Stomach smooth muscle (tissue), 2 donors: ENCODE results near the gene TULP3.
A peak's percentile ranks its signal among the peaks of the same experiment; 100 is the strongest.

Experiments
- H3K27ac ChIP-seq: one replicate; pipeline ENCODE4 v1.7.0; 2013; ENCODE audit warnings: mild to moderate bottlenecking, low read length, inconsistent platforms
- H3K27me3 ChIP-seq, 2 donors: one replicate each; pipeline ENCODE4 v1.7.0; 2013; ENCODE audit warnings: low read length in 2 of 2; ENCODE audit not compliant: insufficient read depth in 2 of 2, control insufficient read depth in 1 of 2
- H3K36me3 ChIP-seq, 2 donors: one replicate each; pipeline ENCODE4 v1.7.0; 2013; ENCODE audit warnings: low read length in 2 of 2; ENCODE audit not compliant: control insufficient read depth in 2 of 2, insufficient read depth in 2 of 2
- H3K4me1 ChIP-seq: one replicate; pipeline ENCODE4 v1.7.0; 2013; ENCODE audit warnings: low read length; ENCODE audit not compliant: control insufficient read depth, insufficient read depth
- H3K4me3 ChIP-seq, 2 donors: one replicate each; pipeline ENCODE4 v1.7.0; 2013; ENCODE audit warnings: low read length in 2 of 2
- H3K9ac ChIP-seq, 2 donors: one replicate each; pipeline ENCODE4 v1.7.0; 2013; ENCODE audit warnings: low read length in 2 of 2, mild to moderate bottlenecking in 1 of 2
- H3K9me3 ChIP-seq, 2 donors: one replicate each; pipeline ENCODE4 v1.7.0; 2013; ENCODE audit warnings: low read length in 2 of 2; ENCODE audit not compliant: control insufficient read depth in 2 of 2
- donor health status: healthy.
- donor health status: Pancreatic carcinoma.

The TULP3 gene

DNA sequence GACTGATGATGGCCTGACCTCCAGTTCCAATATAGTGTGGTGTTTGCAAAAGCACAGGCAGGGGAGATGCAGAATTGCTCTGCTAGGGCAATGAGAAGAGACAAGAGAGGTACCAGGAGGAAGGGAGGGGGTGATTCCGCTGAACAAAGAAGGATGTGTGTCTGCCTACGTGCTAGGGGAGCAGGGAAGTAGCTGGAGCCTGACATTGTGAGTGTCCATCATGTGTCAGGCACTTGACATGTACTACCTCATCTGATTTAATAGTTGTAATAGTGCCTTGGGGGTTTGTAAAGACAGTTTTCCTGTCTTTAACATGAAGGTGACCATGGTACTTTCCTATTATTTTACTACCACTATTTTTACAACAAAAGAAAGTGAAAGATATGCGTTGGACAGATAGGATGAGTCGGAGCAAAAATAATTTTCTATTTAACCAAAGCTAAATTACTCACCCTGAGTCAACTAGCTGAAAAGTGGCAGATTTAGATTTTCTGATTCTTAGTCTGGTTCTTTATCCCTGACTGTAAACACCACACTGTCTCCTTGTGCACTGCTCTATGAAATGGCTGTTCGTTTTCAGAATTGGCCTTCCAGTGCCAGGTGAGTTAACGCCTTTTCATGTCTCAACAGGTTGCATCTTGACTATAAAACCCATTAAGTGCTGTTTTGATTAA lies 34.8 kb downstream of the TULP3 start:
- Histone ChIP-seq H3K9me3 (no peaks in the 10 kb centered on the region), H3K4me1 (no peaks in the 10 kb centered on the region), H3K4me3 (no peak overlapping the region), H3K9ac (no peak overlapping the region), H3K36me3 (peaks cover 29 to 35% of the 10 kb centered on the region in 2 donors), H3K27ac (no peak overlapping the region), H3K27me3 (no peaks in the 10 kb centered on the region)

DNA sequence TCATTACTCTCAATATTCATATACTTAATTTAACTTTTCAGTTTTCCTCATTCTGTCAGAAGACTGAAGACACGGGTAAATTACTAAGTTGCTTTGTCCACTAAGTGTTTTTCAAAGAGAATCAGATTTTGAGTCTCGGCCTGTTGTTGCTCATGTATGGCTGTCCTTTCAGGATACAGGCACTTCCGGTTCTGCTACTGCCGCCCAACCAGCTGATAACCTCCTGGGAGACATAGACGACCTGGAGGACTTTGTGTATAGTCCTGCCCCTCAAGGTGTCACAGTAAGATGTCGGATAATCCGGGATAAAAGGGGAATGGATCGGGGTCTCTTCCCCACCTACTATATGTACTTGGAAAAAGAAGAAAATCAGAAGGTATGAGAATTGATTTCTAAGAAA lies 40.2 kb downstream of the TULP3 start:
- Histone ChIP-seq H3K27ac (no peak overlapping the region), H3K9me3 (no peaks in the 10 kb centered on the region), H3K4me1 (no peaks in the 10 kb centered on the region), H3K4me3 (no peak overlapping the region), H3K36me3 (peaks cover 28 to 36% of the 10 kb centered on the region in 2 donors), H3K9ac (no peak overlapping the region), H3K27me3 (no peaks in the 10 kb centered on the region)

DNA sequence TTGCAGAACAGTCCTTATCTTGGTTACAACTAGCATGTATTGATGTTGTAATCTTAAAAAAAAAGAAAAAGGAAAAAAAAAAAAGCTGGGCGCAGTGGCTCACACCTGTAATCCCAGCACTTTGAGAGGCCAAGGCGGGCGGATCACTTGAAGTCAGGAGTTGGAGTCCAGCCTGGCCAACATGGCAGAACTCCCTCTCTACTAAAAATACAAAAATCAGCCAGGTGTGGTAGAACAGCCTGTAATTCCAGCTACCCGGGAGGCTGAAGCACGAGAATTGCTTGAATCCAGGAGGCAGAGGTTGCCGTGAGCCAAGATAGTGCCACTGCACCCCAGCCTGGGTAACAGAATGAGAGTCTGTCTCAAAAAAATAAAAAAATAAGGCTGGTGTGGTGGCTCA lies 42.9 kb downstream of the TULP3 start:
- Histone ChIP-seq H3K36me3 (peaks cover 35 to 45% of the 10 kb centered on the region in 2 donors), H3K27ac (no peak overlapping the region), H3K9me3 (no peaks in the 10 kb centered on the region), H3K9ac (no peak overlapping the region), H3K4me3 (no peak overlapping the region), H3K27me3 (no peaks in the 10 kb centered on the region), H3K4me1 (no peaks in the 10 kb centered on the region)

DNA sequence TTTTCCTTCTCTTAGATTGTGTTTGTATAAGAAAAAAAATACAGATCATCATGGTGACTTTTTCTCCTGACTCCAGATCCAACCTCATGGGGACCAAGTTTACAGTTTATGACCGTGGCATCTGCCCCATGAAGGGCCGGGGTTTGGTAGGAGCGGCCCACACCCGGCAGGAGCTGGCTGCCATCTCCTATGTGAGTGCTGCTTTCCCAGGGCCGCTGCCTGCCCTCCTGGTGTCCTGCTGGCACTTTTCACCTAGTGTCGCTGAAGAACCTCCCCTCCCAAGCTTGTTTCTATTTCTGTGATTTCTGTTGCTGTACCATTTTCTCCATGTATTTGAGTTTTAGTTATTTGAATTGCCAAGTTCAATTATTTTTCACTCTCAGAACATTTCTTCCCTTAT lies 43.7 kb downstream of the TULP3 start:
- no peak overlapping the region for H3K4me3 ChIP-seq
- peaks cover 39 to 52% of the 10 kb centered on the region in 2 donors for H3K36me3 ChIP-seq

DNA sequence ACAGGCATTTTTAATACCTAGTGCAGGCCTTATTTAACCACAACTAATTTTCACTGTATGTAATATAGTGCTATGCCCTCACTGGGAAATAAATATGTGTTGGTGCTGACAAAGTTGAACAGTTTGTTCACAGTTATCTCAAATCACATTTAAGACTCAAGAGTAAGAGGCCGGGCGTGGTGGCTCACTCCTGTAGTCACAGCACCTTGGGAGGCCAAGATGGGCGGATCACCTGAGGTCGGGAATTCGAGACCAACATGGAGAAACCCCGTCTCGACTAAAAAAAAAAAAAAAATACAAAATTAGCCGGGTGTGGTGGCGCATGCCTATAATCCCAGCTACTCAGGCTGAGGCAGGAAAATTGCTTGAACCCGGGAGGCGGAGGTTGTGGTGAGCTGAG lies 45.6 kb downstream of the TULP3 start:
- Histone ChIP-seq H3K9ac (no peak overlapping the region), H3K9me3 (no peaks in the 10 kb centered on the region), H3K4me3 (no peak overlapping the region), H3K27me3 (no peaks in the 10 kb centered on the region), H3K36me3 (peaks cover 42 to 54% of the 10 kb centered on the region in 2 donors), H3K4me1 (no peaks in the 10 kb centered on the region), H3K27ac (no peak overlapping the region)

More for the DNA sequence above, 43.7 kb downstream of the TULP3 start:
- H3K4me1 ChIP-seq, result no peaks in the 10 kb centered on the region
- H3K9me3 ChIP-seq, result no peaks in the 10 kb centered on the region
- H3K9ac ChIP-seq, result no peak overlapping the region
- H3K27ac ChIP-seq, result no peak overlapping the region
- no peaks in the 10 kb centered on the region for H3K27me3 ChIP-seq

DNA sequence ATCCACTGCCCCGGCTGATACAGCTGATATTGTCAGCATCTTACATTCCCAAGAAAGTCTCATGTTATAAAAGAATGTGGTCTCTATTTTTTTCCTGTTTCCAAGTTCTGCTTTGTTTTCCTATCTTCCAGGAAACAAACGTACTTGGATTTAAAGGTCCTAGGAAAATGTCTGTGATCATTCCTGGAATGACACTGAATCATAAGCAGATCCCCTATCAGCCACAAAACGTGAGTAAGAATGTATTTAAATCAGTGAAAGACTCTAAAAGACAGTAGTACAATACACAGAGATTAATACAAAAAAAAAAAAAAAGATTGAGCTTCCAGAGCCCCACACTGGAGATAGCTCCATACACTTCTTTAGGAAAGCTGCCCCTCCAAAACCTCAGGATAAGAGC lies 46.8 kb downstream of the TULP3 start:
- Histone ChIP-seq H3K4me3 (no peak overlapping the region), H3K36me3 (peaks cover 39 to 47% of the 10 kb centered on the region in 2 donors), H3K27ac (no peak overlapping the region), H3K4me1 (no peaks in the 10 kb centered on the region), H3K9ac (no peak overlapping the region), H3K9me3 (no peaks in the 10 kb centered on the region), H3K27me3 (no peaks in the 10 kb centered on the region)

DNA sequence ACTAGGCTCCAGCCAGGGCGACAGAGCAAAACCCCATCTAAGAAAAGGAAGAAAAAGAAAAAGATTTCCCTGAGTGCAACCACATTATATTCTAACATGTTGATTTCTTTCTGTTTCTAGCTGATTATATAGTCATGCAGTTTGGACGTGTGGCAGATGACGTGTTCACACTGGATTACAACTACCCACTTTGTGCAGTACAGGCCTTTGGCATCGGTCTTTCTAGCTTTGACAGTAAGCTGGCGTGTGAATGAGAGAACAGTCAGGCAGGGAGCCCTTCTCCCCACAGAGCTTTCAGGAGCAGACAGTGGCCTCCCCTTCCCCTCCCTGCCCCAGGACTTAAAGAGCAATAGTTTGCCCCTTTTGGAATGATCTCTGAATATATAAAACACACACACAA lies 48.5 kb downstream of the TULP3 start:
- H3K9me3 ChIP-seq, result no peaks in the 10 kb centered on the region
- H3K27ac ChIP-seq, result no peak overlapping the region
- H3K36me3 ChIP-seq, result peaks cover 33 to 39% of the 10 kb centered on the region in 2 donors
- no peak overlapping the region for H3K9ac ChIP-seq
- no peak overlapping the region for H3K4me3 ChIP-seq
- no peaks in the 10 kb centered on the region for H3K4me1 ChIP-seq
- H3K27me3 ChIP-seq, result no peaks in the 10 kb centered on the region

DNA sequence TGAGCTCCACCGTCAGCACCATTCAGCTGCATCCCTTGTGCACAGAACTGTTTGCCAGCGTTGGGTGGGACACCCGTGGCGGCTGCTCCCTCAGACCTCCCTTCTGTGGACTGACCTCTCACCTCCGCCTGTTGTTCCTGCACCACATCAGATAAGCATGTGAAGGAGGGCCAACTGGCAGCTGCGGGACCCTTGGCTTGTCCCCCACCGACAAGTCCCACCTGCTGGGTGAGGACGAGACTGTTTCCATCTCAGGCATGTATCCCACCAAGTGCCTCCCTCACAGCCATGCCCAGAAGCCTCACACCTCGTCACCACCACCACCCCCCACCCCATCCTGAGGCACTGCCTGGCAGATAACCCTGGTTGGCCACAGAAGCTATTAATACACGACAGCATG lies 49.9 kb downstream of the TULP3 start:
- H3K4me3 ChIP-seq, result no peak overlapping the region
- H3K4me1 ChIP-seq, result peaks cover 5% of the 10 kb centered on the region
- no peak overlapping the region for H3K27ac ChIP-seq
- H3K9ac ChIP-seq, result no peak overlapping the region
- H3K9me3 ChIP-seq, result no peaks in the 10 kb centered on the region
- peaks cover 25 to 26% of the 10 kb centered on the region in 2 donors for H3K36me3 ChIP-seq
- no peaks in the 10 kb centered on the region for H3K27me3 ChIP-seq

DNA sequence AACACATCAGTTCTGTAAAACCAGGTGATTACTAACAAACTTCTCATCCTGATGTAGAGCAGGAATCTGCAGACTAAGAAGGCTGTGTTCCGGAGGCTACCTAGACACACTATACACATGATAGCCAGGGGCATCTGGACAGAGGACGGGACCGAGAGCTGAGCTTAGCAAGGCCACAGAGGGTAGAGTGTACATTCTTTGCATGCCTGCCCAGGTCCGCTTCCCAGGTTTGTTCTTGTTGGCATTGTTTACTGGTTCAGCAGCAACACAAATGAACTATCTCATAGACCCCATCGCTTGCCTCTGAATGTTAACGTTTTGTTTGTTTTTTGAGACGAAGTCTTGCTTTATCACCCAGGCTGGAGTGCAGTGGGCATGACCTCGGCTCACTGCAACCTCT lies 50.8 kb downstream of the TULP3 start:
- Histone ChIP-seq H3K27ac (no peak overlapping the region), H3K27me3 (no peaks in the 10 kb centered on the region), H3K9ac (no peak overlapping the region), H3K36me3 (peaks cover 23 to 26% of the 10 kb centered on the region in 2 donors), H3K9me3 (no peaks in the 10 kb centered on the region), H3K4me3 (no peak overlapping the region), H3K4me1 (peaks cover 5% of the 10 kb centered on the region)

DNA sequence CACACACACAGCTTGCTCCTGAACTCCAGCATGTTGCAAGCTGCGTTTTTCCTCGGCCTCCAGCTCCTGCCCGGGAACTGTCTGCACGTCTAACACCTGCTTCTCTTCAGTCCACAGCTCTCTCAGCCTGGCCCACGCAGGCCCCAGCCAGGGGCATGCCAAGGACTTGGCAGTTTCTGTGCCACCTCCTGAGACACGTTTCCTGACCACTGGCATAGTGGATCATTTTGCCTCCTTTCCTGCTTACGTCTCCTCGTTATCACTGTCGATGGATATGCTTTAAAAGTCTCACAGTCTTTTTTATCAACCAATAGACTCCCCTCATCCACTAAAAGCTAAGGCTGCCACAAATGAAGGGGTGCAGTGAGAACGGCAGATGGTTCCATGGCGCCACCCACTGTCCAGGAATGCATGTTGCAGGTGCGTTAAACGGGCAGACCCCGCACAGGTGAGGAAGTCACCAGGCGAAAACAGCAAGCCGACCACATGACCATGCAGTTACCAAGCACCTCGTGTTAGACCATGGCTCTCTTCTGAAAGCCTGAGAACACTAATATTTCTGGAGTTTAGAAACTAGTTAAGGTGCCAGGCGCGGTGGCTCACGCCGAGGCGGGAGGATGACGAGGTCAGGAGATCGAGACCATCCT lies 53.8 kb downstream of the TULP3 start:
- Histone ChIP-seq H3K27ac (peak overlapping the region; percentile 46), H3K9me3 (no peaks in the 10 kb centered on the region), H3K4me1 (peaks cover 5% of the 10 kb centered on the region), H3K36me3 (peaks cover 11 to 14% of the 10 kb centered on the region in 2 donors), H3K9ac (peak overlapping the region in 1 of 2 donors; percentile 29), H3K4me3 (peak overlapping the region in 1 of 2 donors; percentile 35), H3K27me3 (no peaks in the 10 kb centered on the region)

DNA sequence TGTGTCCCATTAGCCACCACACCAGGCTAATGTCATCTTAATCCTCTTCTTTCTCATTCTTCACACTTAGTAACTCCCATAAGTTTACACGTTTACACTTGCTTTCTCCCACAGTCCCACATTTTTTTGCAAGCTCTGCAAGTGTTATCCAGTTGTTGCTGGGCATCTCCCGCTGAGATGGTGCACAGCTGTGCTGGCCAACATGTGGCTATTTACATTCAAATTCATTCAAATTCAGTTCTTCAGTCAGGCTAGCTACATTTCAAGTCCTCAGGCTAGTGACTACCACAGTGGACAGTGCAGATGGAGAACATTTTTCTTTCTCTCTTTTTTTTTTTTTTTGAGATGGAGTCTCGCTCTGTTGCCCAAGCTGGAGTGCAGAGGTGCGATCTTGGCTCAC lies 58.7 kb downstream of the TULP3 start:
- H3K9me3 ChIP-seq, result no peaks in the 10 kb centered on the region
- peaks cover 4% of the 10 kb centered on the region for H3K4me1 ChIP-seq
- no peak overlapping the region for H3K9ac ChIP-seq
- H3K27ac ChIP-seq, result no peak overlapping the region
- H3K27me3 ChIP-seq, result no peaks in the 10 kb centered on the region
- H3K36me3 ChIP-seq, result peaks cover 9 to 10% of the 10 kb centered on the region in 2 donors
- no peak overlapping the region for H3K4me3 ChIP-seq
